ENCODE results near the gene KCTD6.

Gene KCTD6

GRCh38 chr3:58480309-58480708, 11.6 kb upstream of the KCTD6 start:
- H3K4me1 ChIP-seq (ENCODE audit: insufficient read depth, low read length, severe bottlenecking): peaks cover 2% of the 10 kb centered on the region
- no peak for TF ChIP-seq EZH2 (IDR thresholded peaks at IDR 0.05; ENCODE audit: borderline replicate concordance, low read length)
- TF ChIP-seq, protein P1, sequence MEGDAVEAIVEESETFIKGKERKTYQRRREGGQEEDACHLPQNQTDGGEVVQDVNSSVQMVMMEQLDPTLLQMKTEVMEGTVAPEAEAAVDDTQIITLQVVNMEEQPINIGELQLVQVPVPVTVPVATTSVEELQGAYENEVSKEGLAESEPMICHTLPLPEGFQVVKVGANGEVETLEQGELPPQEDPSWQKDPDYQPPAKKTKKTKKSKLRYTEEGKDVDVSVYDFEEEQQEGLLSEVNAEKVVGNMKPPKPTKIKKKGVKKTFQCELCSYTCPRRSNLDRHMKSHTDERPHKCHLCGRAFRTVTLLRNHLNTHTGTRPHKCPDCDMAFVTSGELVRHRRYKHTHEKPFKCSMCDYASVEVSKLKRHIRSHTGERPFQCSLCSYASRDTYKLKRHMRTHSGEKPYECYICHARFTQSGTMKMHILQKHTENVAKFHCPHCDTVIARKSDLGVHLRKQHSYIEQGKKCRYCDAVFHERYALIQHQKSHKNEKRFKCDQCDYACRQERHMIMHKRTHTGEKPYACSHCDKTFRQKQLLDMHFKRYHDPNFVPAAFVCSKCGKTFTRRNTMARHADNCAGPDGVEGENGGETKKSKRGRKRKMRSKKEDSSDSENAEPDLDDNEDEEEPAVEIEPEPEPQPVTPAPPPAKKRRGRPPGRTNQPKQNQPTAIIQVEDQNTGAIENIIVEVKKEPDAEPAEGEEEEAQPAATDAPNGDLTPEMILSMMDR (IDR thresholded peaks at IDR 0.05; ENCODE audit: low read length): no peak
- no peaks in the 10 kb centered on the region for H3K9me3 ChIP-seq (ENCODE audit: low read length)

GRCh38 chr3:58482917-58483636, 8.8 kb upstream of the KCTD6 start:
- Histone ChIP-seq H3K4me2 (ENCODE audit: low read length) (no peak overlapping the region), H3K4me3 (ENCODE audit: low read depth, low read length, poor library complexity, severe bottlenecking) (no peak overlapping the region), H3K9ac (ENCODE audit: low read length) (no peak overlapping the region), H4K20me1 (ENCODE audit: insufficient read depth, low read length) (no peaks in the 10 kb centered on the region), H3K27ac (ENCODE audit: low read depth, low read length, poor library complexity, severe bottlenecking) (no peak overlapping the region), H3F3A (ENCODE audit: insufficient read depth, low read length) (no peaks in the 10 kb centered on the region), H3K79me2 (ENCODE audit: insufficient read depth, low read length) (no peaks in the 10 kb centered on the region), H3K27me3 (ENCODE audit: insufficient read depth, low read length) (peaks cover 2% of the 10 kb centered on the region; the same call in 1 of the 2 replicates), H3K9me3 (ENCODE audit: low read length) (no peaks in the 10 kb centered on the region), H3K36me3 (ENCODE audit: insufficient read depth, low read length) (no peaks in the 10 kb centered on the region), H3K9me2 (ENCODE audit: low read depth, low read length) (no peaks in the 10 kb centered on the region), H3K4me1 (ENCODE audit: insufficient read depth, low read length, severe bottlenecking) (no peaks in the 10 kb centered on the region), H2AFZ (ENCODE audit: low read length) (no peak overlapping the region)
- TF ChIP-seq EZH2 (IDR thresholded peaks at IDR 0.05; ENCODE audit: borderline replicate concordance, low read length): no peak
- TF ChIP-seq, protein P1 (IDR thresholded peaks at IDR 0.05; ENCODE audit: low read length): no peak

More at GRCh38 chr3:58480309-58480708, 11.6 kb upstream of the KCTD6 start:
- Histone ChIP-seq H3K27ac (ENCODE audit: low read depth, low read length, poor library complexity, severe bottlenecking) (no peak overlapping the region), H3K36me3 (ENCODE audit: insufficient read depth, low read length) (no peaks in the 10 kb centered on the region), H3K4me3 (ENCODE audit: low read depth, low read length, poor library complexity, severe bottlenecking) (no peak overlapping the region), H3F3A (ENCODE audit: insufficient read depth, low read length) (no peaks in the 10 kb centered on the region), H2AFZ (ENCODE audit: low read length) (no peak overlapping the region), H4K20me1 (ENCODE audit: insufficient read depth, low read length) (no peaks in the 10 kb centered on the region), H3K4me2 (ENCODE audit: low read length) (no peak overlapping the region), H3K9ac (ENCODE audit: low read length) (no peak overlapping the region), H3K9me2 (ENCODE audit: low read depth, low read length) (no peaks in the 10 kb centered on the region), H3K27me3 (ENCODE audit: insufficient read depth, low read length) (no peaks in the 10 kb centered on the region; the same call in 1 of the 2 replicates), H3K79me2 (ENCODE audit: insufficient read depth, low read length) (no peaks in the 10 kb centered on the region)

GRCh38 chr3:58484045-58484721, 7.7 kb upstream of the KCTD6 start:
- Histone ChIP-seq H3K79me2 (ENCODE audit: insufficient read depth, low read length) (no peaks in the 10 kb centered on the region), H3K4me3 (ENCODE audit: low read depth, low read length, poor library complexity, severe bottlenecking) (no peak overlapping the region), H3K4me1 (ENCODE audit: insufficient read depth, low read length, severe bottlenecking) (no peaks in the 10 kb centered on the region), H3K9me3 (ENCODE audit: low read length) (no peaks in the 10 kb centered on the region), H4K20me1 (ENCODE audit: insufficient read depth, low read length) (no peaks in the 10 kb centered on the region), H3K27me3 (ENCODE audit: insufficient read depth, low read length) (peaks cover 9% of the 10 kb centered on the region; the same call in 1 of the 2 replicates), H3K36me3 (ENCODE audit: insufficient read depth, low read length) (no peaks in the 10 kb centered on the region), H3F3A (ENCODE audit: insufficient read depth, low read length) (no peaks in the 10 kb centered on the region), H3K9ac (ENCODE audit: low read length) (no peak overlapping the region), H3K9me2 (ENCODE audit: low read depth, low read length) (no peaks in the 10 kb centered on the region), H3K27ac (ENCODE audit: low read depth, low read length, poor library complexity, severe bottlenecking) (no peak overlapping the region), H3K4me2 (ENCODE audit: low read length) (no peak overlapping the region), H2AFZ (ENCODE audit: low read length) (no peak overlapping the region)
- TF ChIP-seq EZH2 (IDR thresholded peaks at IDR 0.05; ENCODE audit: borderline replicate concordance, low read length): no peak
- TF ChIP-seq, protein P1 (IDR thresholded peaks at IDR 0.05; ENCODE audit: low read length): no peak
